ENCODE measurements around the gene RALGAPA2.

DNA sequence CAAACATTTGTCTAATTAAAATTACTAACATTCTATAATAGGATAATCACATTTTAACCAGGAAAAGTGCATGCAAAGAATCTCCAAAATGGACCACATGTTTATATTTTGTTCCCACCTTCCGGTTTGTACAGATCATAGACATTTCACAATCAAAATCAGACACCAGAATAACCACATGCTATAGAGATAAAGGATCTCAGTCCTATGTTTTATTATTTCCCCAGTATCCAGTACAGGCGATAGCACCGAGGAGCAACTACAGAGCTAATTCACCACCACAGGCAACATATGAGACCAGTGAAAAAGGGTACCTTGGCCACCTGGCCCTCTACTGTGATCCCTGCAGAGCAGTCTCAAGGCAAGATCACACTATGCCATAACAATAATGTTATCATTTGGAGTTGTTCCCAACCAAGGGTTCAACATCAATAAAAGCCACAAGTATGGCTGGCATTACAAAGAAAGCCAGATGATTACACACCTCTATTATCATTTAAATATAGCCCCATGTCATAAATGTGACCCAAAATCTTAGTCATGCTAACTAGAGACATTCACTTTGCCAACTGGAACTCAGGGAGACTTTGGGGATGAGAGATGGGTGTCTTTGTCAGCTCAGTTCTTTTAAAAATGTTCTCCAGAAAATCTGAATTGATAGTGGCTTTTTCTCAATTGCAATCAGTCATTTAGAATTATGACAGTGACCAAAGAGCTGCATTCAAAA lies 46.7 kb downstream of the RALGAPA2 start:
- no peak for TF ChIP-seq EZH2 (IDR thresholded peaks at IDR 0.05; ENCODE audit: borderline replicate concordance, insufficient read depth, low read length, poor library complexity, severe bottlenecking)
- no peak for TF ChIP-seq RAD21 (conservative IDR thresholded peaks at IDR 0.05)
- no peak for TF ChIP-seq POLR2AphosphoS5 (IDR thresholded peaks at IDR 0.05)
- TF ChIP-seq, protein P1, sequence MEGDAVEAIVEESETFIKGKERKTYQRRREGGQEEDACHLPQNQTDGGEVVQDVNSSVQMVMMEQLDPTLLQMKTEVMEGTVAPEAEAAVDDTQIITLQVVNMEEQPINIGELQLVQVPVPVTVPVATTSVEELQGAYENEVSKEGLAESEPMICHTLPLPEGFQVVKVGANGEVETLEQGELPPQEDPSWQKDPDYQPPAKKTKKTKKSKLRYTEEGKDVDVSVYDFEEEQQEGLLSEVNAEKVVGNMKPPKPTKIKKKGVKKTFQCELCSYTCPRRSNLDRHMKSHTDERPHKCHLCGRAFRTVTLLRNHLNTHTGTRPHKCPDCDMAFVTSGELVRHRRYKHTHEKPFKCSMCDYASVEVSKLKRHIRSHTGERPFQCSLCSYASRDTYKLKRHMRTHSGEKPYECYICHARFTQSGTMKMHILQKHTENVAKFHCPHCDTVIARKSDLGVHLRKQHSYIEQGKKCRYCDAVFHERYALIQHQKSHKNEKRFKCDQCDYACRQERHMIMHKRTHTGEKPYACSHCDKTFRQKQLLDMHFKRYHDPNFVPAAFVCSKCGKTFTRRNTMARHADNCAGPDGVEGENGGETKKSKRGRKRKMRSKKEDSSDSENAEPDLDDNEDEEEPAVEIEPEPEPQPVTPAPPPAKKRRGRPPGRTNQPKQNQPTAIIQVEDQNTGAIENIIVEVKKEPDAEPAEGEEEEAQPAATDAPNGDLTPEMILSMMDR (IDR thresholded peaks at IDR 0.05; ENCODE audit: poor library complexity, severe bottlenecking): no peak
- TF ChIP-seq SMC3 (conservative IDR thresholded peaks at IDR 0.05; ENCODE audit: poor library complexity): no peak
- no peak for TF ChIP-seq TAF1 (IDR thresholded peaks at IDR 0.05; ENCODE audit: low read depth)

Data from neural cell (in vitro differentiated cells).